ENCODE results near the gene OR11A1. TPM values are rescaled to one million over a fixed set of nuclear protein-coding genes. Genes with fewer than 3 reads are reported as not detected.

Gene OR11A1
- total RNA-seq, 2 experiments from 2014 or later, result not detected

DNA sequence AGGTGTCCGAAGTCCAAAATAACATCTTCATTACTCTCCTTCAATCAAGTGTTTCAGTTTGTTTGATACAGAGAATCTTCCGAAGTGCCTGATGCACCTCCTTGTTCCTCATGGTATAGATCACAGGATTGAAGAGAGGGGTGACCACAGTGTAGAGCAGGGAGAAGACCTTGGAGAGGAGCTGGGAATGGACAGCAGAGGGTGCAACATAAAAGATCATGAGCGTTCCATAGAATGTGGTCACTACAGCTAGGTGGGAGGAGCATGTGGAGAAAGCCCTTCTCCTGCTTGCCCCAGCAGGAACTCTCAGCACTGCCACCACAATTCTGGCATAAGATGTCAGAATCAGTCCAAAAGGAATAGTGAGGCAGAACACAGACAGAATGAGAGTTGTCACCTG lies 30.2 kb downstream of the OR11A1 start:
- H3K4me3 ChIP-seq (ENCODE audit: low read length), result no peak overlapping the region
- Mint-ChIP-seq H3K4me3 (no peak overlapping the region), H3K27ac (no peak overlapping the region), H3K36me3 (ENCODE audit: low read depth) (no peaks in the 10 kb centered on the region), H3K27me3 (peaks cover 74% of the 10 kb centered on the region), H3K4me1 (ENCODE audit: low read depth) (no peaks in the 10 kb centered on the region), H3K9me3 (no peaks in the 10 kb centered on the region)
- H3K4me1 ChIP-seq (ENCODE audit: insufficient read depth, low read length), result no peaks in the 10 kb centered on the region
- H3K36me3 ChIP-seq (ENCODE audit: insufficient read depth, low read length), result no peaks in the 10 kb centered on the region
- POLR2A ChIA-PET, result no interaction called here
- TF ChIP-seq, protein P1, sequence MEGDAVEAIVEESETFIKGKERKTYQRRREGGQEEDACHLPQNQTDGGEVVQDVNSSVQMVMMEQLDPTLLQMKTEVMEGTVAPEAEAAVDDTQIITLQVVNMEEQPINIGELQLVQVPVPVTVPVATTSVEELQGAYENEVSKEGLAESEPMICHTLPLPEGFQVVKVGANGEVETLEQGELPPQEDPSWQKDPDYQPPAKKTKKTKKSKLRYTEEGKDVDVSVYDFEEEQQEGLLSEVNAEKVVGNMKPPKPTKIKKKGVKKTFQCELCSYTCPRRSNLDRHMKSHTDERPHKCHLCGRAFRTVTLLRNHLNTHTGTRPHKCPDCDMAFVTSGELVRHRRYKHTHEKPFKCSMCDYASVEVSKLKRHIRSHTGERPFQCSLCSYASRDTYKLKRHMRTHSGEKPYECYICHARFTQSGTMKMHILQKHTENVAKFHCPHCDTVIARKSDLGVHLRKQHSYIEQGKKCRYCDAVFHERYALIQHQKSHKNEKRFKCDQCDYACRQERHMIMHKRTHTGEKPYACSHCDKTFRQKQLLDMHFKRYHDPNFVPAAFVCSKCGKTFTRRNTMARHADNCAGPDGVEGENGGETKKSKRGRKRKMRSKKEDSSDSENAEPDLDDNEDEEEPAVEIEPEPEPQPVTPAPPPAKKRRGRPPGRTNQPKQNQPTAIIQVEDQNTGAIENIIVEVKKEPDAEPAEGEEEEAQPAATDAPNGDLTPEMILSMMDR (IDR thresholded peaks at IDR 0.05), result no peak
- no peak overlapping the region for H3K27ac ChIP-seq (ENCODE audit: low read depth in 1 of 2, low read length in 2 of 2)
- DNase-seq, result no peak
- H3K27me3 ChIP-seq (ENCODE audit: control insufficient read depth in 1 of 2, insufficient read depth in 2 of 2, low read length in 2 of 2), result peaks cover 3 to 25% of the 10 kb centered on the region in 2 experiments
- ATAC-seq (ENCODE audit: poor library complexity), result no peak
- H3K9me3 ChIP-seq (ENCODE audit: control insufficient read depth in 1 of 2, insufficient read depth in 1 of 2, low read length in 2 of 2), result peaks cover 0 to 4% of the 10 kb centered on the region in 2 experiments
- intact Hi-C loops (cut with DNase I, micrococcal nuclease), result no loop called here
- CTCF ChIA-PET, result no interaction called here

DNA sequence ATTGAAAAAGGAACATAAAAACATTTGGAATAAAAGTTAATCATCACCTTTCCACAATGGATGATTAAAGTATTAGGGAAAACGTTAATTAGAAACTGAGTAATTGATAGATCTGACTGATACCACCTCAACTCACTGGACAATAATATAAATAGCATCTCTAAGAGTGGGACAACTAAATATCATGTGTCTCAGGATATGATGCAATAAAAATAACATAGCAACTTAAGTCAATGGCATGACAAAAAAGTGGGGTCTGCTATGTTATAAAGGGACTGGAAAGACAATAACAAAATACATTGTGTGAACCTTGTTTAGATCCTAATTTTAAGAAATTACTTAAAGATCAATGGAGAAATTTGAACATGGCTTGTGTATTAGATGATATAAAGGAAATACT lies 31.8 kb downstream of the OR11A1 start:
- Histone ChIP-seq H3K27me3 (ENCODE audit: control insufficient read depth in 1 of 2, insufficient read depth in 2 of 2, low read length in 2 of 2) (peaks cover 3 to 32% of the 10 kb centered on the region in 2 experiments), H3K9me3 (ENCODE audit: control insufficient read depth in 1 of 2, insufficient read depth in 1 of 2, low read length in 2 of 2) (peaks cover 0 to 4% of the 10 kb centered on the region in 2 experiments), H3K27ac (ENCODE audit: low read depth in 1 of 2, low read length in 2 of 2) (no peak overlapping the region), H3K36me3 (ENCODE audit: insufficient read depth, low read length) (no peaks in the 10 kb centered on the region), H3K4me1 (ENCODE audit: insufficient read depth, low read length) (no peaks in the 10 kb centered on the region), H3K4me3 (ENCODE audit: low read length) (no peak overlapping the region)
- H3K36me3 Mint-ChIP-seq (ENCODE audit: low read depth), result no peaks in the 10 kb centered on the region
- CTCF ChIA-PET, result no interaction called here
- no peaks in the 10 kb centered on the region for H3K4me1 Mint-ChIP-seq (ENCODE audit: low read depth)
- intact Hi-C loops (cut with DNase I, micrococcal nuclease), result no loop called here
- DNase-seq, result no peak
- TF ChIP-seq, protein P1 (IDR thresholded peaks at IDR 0.05), result no peak
- no peak overlapping the region for H3K27ac Mint-ChIP-seq
- H3K9me3 Mint-ChIP-seq, result no peaks in the 10 kb centered on the region
- H3K27me3 Mint-ChIP-seq, result peaks cover 80% of the 10 kb centered on the region
- no peak overlapping the region for H3K4me3 Mint-ChIP-seq
- ATAC-seq (ENCODE audit: poor library complexity), result no peak
- POLR2A ChIA-PET, result no interaction called here

DNA sequence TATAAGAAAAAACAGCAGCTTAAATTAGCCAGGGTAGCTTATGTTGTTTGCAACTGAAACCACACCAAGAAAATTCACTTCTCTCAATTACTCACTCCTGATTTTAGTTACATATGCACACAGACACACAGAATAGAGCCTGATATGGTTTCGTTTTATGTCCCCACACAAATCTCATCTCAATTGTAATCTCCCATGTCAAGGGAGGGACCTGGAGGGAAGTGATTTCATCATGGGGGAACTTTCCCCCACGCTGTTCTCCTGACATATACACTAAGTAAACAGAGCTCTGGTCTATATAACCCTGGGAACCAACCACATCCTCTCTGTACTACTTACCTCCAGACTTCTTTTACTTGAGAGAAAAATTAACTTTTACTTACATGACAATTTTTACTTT lies 32.3 kb downstream of the OR11A1 start:
- DNase-seq (no peak), ATAC-seq (ENCODE audit: poor library complexity) (no peak)
- no peaks in the 10 kb centered on the region for H3K4me1 Mint-ChIP-seq (ENCODE audit: low read depth)
- Histone ChIP-seq H3K9me3 (ENCODE audit: control insufficient read depth in 1 of 2, insufficient read depth in 1 of 2, low read length in 2 of 2) (peaks cover 0 to 4% of the 10 kb centered on the region in 2 experiments), H3K4me1 (ENCODE audit: insufficient read depth, low read length) (no peaks in the 10 kb centered on the region), H3K27me3 (ENCODE audit: control insufficient read depth in 1 of 2, insufficient read depth in 2 of 2, low read length in 2 of 2) (peaks cover 4 to 32% of the 10 kb centered on the region in 2 experiments), H3K27ac (ENCODE audit: low read depth in 1 of 2, low read length in 2 of 2) (no peak overlapping the region), H3K4me3 (ENCODE audit: low read length) (no peak overlapping the region), H3K36me3 (ENCODE audit: insufficient read depth, low read length) (no peaks in the 10 kb centered on the region)
- H3K9me3 Mint-ChIP-seq, result no peaks in the 10 kb centered on the region
- TF ChIP-seq, protein P1 (IDR thresholded peaks at IDR 0.05), result no peak
- ChIA-PET POLR2A (no interaction called here), CTCF (no interaction called here)
- H3K27ac Mint-ChIP-seq, result no peak overlapping the region
- no peak overlapping the region for H3K4me3 Mint-ChIP-seq
- H3K27me3 Mint-ChIP-seq, result peaks cover 83% of the 10 kb centered on the region
- intact Hi-C loops (cut with DNase I, micrococcal nuclease), result no loop called here
- H3K36me3 Mint-ChIP-seq (ENCODE audit: low read depth), result no peaks in the 10 kb centered on the region
